AG04450 (cell line): Measurements from ENCODE around the gene SNX22. TPM values are rescaled to one million over a fixed set of nuclear protein-coding genes. Genes with fewer than 3 reads are reported as not detected.

ENCODE experiments used
- CTCF ChIA-PET: fragments of 300-600, 350-600 bp; formaldehyde crosslinking; extraction: SDS; loops from one replicate; lab custom pipeline; 2022; ENCODE audit warnings: antibody characterized with exemption, inconsistent platforms; lab: Charles Lee
- POLR2A ChIA-PET: fragments of 350-600 bp; formaldehyde crosslinking; extraction: SDS; loops from one replicate; lab custom pipeline; 2021; ENCODE audit warnings: antibody characterized with exemption, inconsistent platforms; lab: Yijun Ruan, JAX
- DNase-seq: peaks from one replicate; pipeline ENCODE4 v3.0.0-alpha.2; 2011; ENCODE audit warnings: low read depth, low spot score
- H3K27ac ChIP-seq: one replicate; pipeline ENCODE4 v1.5.1; 2012; ENCODE audit warnings: low read depth, low read length, control low read depth
- H3K27me3 ChIP-seq: one replicate; pipeline ENCODE4 v1.6.0; 2012; ENCODE audit warnings: low read length; ENCODE audit not compliant: control insufficient read depth, insufficient read depth
- H3K4me3 ChIP-seq: 2 replicates; pipeline ENCODE4 v1.5.1; 2011; ENCODE audit warnings: mild to moderate bottlenecking, low read depth, low read length, control low read depth
- H3K9me3 ChIP-seq: 2 replicates; pipeline ENCODE4 v1.5.1; 2012; ENCODE audit warnings: low read length; ENCODE audit not compliant: control insufficient read depth, insufficient read depth
- polyA plus RNA-seq: library from polyadenylated mRNA; depleted of rRNA; stranded (reverse); fragments of >200 nt; gene quantifications from 2 replicates; pipeline ENCODE4 v1.2.3, GENCODE V29; 2011
- TF ChIP-seq, protein P1 (sequence below): IDR thresholded peaks from 2 replicates; pipeline ENCODE4 v1.5.1; 2011; ENCODE audit warnings: low read depth, low read length, control low read depth, inconsistent platforms

The SNX22 gene
- polyA plus RNA-seq, 1 experiment: 0.06 TPM

DNA sequence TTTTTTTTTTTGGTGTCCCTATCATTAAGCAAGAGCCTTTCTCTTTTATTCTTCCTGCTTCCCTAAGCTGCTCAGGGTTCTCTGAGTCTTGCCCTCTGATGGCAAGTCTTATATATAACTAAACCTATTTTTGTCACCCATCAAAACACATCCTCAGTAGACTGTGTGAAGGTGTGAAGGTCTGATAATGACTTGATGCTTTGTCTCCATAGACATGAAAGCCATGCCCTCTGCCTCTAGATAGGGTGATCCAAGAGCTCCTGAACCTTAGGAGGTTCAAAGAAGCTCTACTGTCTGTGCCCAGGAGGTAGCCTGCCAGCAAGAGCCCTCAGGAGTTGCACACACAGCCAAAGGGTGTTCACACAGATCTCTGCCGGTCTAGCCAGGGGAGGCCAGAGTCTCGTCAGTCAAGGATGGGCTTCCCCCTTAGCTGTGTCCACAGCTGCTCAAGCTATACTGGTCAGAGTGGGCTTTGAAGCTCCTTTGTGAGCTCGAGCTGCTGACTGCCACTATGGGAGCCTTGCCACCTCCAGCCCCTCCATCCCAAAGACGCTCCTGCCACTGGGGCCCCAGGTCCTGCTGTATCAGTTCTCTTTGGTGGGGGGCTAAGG, 13.1 kb upstream of the SNX22 start:
- Histone ChIP-seq H3K27me3 (no peaks in the 10 kb centered on the region), H3K4me3 (no peak overlapping the region), H3K9me3 (no peaks in the 10 kb centered on the region), H3K27ac (no peak overlapping the region)
- ChIA-PET CTCF (no interaction called here), POLR2A (no interaction called here)
- no peak for DNase-seq
- TF ChIP-seq, protein P1, sequence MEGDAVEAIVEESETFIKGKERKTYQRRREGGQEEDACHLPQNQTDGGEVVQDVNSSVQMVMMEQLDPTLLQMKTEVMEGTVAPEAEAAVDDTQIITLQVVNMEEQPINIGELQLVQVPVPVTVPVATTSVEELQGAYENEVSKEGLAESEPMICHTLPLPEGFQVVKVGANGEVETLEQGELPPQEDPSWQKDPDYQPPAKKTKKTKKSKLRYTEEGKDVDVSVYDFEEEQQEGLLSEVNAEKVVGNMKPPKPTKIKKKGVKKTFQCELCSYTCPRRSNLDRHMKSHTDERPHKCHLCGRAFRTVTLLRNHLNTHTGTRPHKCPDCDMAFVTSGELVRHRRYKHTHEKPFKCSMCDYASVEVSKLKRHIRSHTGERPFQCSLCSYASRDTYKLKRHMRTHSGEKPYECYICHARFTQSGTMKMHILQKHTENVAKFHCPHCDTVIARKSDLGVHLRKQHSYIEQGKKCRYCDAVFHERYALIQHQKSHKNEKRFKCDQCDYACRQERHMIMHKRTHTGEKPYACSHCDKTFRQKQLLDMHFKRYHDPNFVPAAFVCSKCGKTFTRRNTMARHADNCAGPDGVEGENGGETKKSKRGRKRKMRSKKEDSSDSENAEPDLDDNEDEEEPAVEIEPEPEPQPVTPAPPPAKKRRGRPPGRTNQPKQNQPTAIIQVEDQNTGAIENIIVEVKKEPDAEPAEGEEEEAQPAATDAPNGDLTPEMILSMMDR: no peak

DNA sequence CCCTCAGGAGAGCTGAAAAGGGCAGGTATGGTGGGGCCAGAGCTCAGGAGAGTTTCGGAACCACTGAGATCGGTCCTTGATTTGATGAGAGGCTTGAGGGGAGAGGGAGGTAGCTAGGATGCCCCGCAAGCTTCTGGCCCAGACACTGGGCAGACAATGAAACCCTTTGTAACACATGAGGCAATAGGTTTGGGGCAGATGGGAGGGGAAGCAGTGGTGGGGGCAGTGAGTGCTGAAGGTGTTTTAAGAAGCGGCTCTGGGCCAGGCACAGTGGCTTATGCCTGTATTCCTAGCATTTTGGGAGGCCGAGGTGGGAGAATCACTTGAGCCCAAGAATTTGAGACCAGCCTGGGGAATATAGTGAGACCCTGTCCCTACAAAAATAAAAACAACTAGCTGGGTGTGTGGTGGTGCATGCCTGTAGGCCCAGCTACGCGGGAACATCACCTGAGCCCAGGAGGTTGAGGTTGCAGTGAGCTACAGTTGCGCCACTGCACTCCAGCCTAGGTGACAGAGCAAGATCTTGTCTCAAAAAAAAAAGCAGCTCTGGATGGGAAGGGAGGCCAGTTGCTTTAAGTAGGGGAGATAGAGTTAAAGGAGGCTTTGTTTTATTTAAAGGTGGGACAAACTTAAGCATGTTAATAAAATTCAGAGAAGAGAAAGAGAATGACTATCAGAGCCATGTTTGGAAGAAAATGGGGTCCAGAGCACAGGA, 9.6 kb upstream of the SNX22 start:
- TF ChIP-seq, protein P1: no peak
- no peaks in the 10 kb centered on the region; the same call in 1 of the 2 replicates for H3K9me3 ChIP-seq
- ChIA-PET CTCF (interaction anchor here (1.1 kb wide), 1 partner anchor 11 kb away, joined by 5 read pairs; no protein-coding TSS in a partner anchor), POLR2A (interaction anchor here (0.6 kb wide), 1 partner anchor 37 kb away, joined by 4 read pairs; no protein-coding TSS in a partner anchor)
- no peaks in the 10 kb centered on the region for H3K27me3 ChIP-seq
- DNase-seq: no peak
- H3K4me3 ChIP-seq: no peak overlapping the region
- H3K27ac ChIP-seq: no peak overlapping the region

DNA sequence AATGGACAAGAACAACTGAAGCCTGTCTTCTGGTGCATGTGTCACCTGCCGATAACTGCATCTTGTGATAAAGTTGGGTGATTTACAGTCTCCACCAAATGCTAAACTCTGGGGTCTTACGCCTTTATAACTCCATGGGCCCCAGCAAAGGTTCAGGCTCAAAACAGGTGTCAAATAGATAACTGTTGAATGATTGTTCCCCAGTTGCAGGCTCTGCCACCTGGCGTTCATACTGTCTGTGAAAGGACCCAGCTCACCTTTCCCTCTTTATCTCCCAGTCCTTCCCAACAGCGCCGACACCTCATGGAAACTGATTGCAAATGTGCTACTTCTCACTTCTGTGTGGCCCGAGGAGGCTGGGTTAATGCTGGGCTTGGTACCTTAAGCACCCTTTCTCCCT, 8.3 kb upstream of the SNX22 start:
- H3K27ac ChIP-seq: no peak overlapping the region
- no peaks in the 10 kb centered on the region for H3K27me3 ChIP-seq
- H3K9me3 ChIP-seq: no peaks in the 10 kb centered on the region; the same call in 1 of the 2 replicates
- DNase-seq: no peak
- H3K4me3 ChIP-seq: no peak overlapping the region
- TF ChIP-seq, protein P1: no peak
- ChIA-PET CTCF (interaction anchor here (1.3 kb wide), 1 partner anchor 10 kb away, joined by 8 read pairs; no protein-coding TSS in a partner anchor), POLR2A (no interaction called here)

DNA sequence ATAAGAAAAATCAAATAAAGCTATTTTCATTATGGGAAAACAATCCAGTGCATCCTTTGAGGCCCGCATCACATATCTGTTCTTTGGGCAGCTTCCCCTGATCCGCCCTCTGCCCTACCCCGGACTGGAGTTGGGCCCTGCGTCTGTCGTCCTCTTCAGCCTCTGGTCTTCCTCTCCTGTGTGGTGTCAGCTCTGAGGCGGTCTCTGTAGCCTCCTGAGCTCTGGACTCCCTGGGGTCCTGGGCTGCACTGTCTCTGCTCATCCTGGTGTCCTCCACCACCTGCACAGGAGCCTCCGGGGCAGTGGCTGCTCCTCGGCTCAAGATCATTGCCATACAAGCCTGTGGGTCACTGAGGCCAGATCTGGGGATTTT, 7.4 kb upstream of the SNX22 start:
- POLR2A ChIA-PET: no interaction called here
- no peak overlapping the region for H3K27ac ChIP-seq

More for the DNA sequence above, 7.4 kb upstream of the SNX22 start:
- Histone ChIP-seq H3K27me3 (no peaks in the 10 kb centered on the region), H3K4me3 (no peak overlapping the region), H3K9me3 (no peaks in the 10 kb centered on the region; the same call in 1 of the 2 replicates)
- no peak for DNase-seq
- CTCF ChIA-PET: interaction anchor here (1.3 kb wide), 1 partner anchor 9 kb away, joined by 8 read pairs; no protein-coding TSS in a partner anchor
- TF ChIP-seq, protein P1: no peak
